MG63 (cell line): ENCODE measurements around the gene KIN. TPM values are rescaled to one million over a fixed set of nuclear protein-coding genes. Genes with fewer than 3 reads are reported as not detected.
"Not testable (repeated sequence)": the region's sequence is repeated elsewhere in the genome, so short reads cannot be mapped to it uniquely, and the experiment has no call there.

ENCODE experiments used
- DNase-seq: peaks from one replicate; pipeline ENCODE4 v3.0.0-alpha.2; 2020
- H3K27me3 ChIP-seq: fragments of 250-450 bp; sonication (Bioruptor Pico); 2 replicates; pipeline ENCODE4 v1.5.1; 2020; ENCODE audit warnings: mild to moderate bottlenecking, moderate library complexity
- H3K36me3 ChIP-seq: fragments of 250-450 bp; sonication (Bioruptor Pico); 2 replicates; pipeline ENCODE4 v1.5.1; 2020; ENCODE audit warnings: mild to moderate bottlenecking, moderate library complexity
- H3K4me3 ChIP-seq: fragments of 250-450 bp; sonication (Bioruptor Pico); 2 replicates; pipeline ENCODE4 v1.5.1; 2020; ENCODE audit warnings: mild to moderate bottlenecking, moderate library complexity
- H3K9me3 ChIP-seq: fragments of 250-450 bp; sonication (Bioruptor Pico); 2 replicates; pipeline ENCODE4 v1.5.1; 2020; ENCODE audit warnings: mild to moderate bottlenecking, moderate library complexity
- total RNA-seq: library from RNA; depleted of rRNA; stranded (reverse); fragments of >200 nt; shearing (Covaris generic); gene quantifications from 2 replicates; pipeline ENCODE4 v1.2.3, GENCODE V29; 2014; ENCODE audit warnings: low replicate concordance

The KIN gene
- total RNA-seq, 1 experiment from 2014 or later, result 13.0 TPM

DNA sequence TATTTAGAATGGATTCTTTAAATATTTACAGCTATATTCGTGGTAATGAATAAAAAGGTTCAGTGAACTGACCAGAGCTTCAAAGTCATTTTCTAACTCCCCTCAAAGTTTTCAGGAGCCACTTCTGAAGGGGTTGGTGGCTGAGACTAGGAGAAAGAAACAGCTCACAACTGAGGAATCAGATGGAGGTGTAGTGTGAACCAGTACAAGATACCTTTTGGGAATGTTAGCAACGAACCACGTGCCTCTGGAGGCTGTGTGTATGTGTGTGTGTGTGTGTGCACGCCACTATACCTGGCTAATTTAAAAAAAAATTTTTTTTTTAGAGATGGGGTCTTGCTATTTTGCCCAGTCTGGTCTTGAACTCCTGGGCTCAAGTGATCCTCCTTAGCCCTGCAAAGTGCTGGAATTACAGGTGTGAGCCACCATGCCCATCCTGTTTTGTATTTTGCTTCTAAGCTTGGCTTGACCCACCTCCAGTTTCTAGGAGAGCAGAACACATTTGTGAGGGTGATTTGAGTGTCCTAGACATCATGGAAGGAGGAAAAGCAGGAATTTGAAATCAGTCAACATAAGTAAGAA, 21.0 kb upstream of the KIN start:
- no peak for DNase-seq
- Histone ChIP-seq H3K27me3 (no peaks in the 10 kb centered on the region), H3K9me3 (no peaks in the 10 kb centered on the region), H3K4me3 (no peak overlapping the region), H3K36me3 (peaks cover 37% of the 10 kb centered on the region)

DNA sequence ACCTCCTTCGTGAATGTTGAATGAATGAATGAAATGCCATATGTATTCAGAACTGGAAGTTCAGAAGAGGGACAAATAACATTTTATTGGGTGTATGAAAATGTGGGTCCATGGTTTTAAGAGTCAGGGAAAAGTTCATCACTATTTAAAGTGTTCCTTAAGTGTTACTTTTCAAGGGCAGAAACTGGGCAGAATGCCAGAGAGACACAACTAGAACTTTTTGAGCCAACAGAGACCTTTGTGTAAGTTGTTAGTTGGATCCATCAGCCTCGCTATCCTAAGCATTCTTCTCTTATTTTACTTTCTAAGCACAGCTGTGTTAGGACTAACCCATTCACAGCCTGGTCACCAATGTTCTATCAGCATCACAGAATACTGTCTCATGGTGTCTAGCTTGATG, 16.9 kb upstream of the KIN start:
- Histone ChIP-seq H3K36me3 (peaks cover 73% of the 10 kb centered on the region), H3K9me3 (no peaks in the 10 kb centered on the region), H3K4me3 (no peak overlapping the region), H3K27me3 (no peaks in the 10 kb centered on the region)
- DNase-seq, result no peak

DNA sequence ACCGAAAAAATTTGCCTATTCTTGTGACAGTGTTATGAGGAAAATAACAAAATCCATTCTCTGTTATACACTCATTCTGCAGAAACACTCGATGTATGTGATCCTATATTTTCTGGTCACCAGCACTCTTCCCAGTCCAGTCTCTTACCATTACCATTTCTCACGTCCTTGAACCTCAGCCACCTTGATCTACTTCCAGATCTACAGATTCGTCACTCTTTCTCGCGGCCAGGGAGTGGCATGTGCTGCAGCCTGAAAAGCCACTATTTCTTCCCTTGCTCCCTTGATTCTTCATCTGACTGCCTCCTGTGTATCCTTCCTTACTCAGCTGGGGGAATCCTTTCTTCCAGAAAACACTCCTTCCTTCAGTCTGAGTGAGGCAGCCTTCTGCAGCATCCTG, 16.4 kb upstream of the KIN start:
- no peak for DNase-seq
- no peak overlapping the region for H3K4me3 ChIP-seq
- H3K36me3 ChIP-seq, result peaks cover 78% of the 10 kb centered on the region
- H3K27me3 ChIP-seq, result no peaks in the 10 kb centered on the region
- H3K9me3 ChIP-seq, result no peaks in the 10 kb centered on the region

DNA sequence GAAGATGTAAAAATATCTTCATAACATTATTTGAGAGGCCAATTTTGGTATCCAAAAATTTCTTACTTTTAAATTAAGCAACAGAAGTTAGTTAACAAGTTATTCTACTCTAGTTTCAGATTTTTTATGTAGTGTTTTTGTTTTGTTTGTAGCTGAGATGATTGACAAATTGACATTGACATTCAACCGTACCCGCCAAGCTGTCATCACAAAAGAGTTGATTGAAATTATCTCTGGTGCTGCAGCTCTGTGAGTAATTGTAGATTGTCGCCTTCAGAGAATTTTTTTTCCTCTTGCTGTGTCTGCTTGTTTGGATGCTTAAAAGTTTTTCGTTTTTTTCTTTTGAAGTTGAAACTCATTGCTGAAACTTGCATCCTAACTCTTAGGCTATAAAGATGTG, 14.8 kb upstream of the KIN start:
- no peak for DNase-seq
- H3K9me3 ChIP-seq, result no peaks in the 10 kb centered on the region
- no peak overlapping the region for H3K4me3 ChIP-seq
- peaks cover 89% of the 10 kb centered on the region for H3K36me3 ChIP-seq
- H3K27me3 ChIP-seq, result no peaks in the 10 kb centered on the region

DNA sequence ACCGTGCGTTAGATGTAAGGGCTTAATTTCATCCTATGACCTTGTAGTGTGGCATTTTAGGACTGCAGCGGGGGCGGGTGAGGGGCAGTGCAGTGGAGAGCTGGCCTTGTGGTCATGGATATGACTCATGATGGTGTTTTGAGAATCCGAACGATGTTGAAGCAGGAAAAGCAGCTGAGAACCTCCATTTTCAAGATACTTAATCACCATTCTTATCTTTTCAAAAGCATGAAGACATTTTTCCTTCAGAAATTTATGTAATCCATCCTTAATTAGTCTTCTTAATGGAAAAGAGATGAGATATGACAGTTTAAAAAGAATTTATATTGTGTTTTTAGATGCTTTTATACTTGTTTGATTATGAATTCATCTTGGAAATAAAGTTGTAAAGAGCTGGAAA, 9.8 kb upstream of the KIN start:
- H3K36me3 ChIP-seq, result peaks cover 73% of the 10 kb centered on the region
- peak; percentile 76 for DNase-seq
- no peaks in the 10 kb centered on the region for H3K27me3 ChIP-seq
- no peaks in the 10 kb centered on the region for H3K9me3 ChIP-seq
- no peak overlapping the region for H3K4me3 ChIP-seq

DNA sequence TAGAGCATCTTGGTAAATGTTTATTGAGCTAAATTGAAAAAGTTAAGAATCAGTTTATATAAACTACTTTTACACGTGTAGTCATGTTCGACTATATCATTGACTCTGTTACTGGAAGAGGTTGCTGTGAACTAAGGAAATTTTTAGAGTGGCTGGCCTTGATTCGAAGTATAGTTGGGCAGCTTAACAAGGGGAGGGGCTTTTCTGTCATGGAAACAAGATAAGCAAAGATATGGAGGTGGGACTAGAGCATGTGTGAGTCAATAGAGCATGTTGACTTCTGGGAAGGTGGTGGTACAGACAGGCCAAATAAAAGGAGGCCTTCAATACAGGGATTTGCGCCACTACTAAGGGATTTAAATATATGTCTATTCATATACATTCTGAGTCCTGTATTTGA, 7.8 kb upstream of the KIN start:
- no peak for DNase-seq
- Histone ChIP-seq H3K4me3 (no peak overlapping the region), H3K9me3 (no peaks in the 10 kb centered on the region), H3K27me3 (no peaks in the 10 kb centered on the region), H3K36me3 (peaks cover 67% of the 10 kb centered on the region)

DNA sequence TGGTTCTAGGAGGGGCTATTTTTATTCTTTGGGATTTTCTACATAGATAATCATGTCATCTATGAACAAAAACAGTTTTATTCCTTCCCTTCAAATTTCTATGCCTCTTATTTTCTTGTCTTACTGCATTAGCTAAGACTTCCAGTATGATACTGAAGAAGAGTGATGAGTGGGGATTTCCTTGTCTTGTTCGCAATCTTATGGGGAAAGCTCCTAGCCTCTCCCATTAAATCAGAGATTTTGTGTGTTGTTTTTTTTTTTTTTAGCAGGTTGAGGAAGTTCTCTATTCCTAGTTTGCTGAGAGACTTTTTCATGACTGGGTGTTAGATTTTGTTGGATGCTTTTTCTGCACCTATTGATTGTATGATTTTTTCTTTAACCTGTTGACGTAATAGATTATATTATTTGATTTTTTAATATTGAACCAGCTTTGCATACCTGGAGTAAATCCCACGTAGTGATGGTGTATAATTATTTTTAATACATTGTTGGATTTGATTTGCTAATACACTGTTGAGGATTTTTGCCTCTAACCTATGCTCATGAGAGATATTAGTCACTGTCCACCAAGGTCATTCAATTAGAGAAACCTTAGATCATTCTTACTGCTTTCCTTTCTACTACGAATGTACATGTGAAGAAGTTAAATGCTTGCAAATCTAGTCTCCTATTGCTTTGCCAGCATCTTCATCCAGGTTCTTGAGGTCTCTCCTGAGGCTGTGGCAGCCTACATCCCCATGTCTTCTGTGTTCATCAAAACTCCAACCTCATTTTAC, 6.6 kb upstream of the KIN start:
- no peak for DNase-seq
- H3K9me3 ChIP-seq, result no peaks in the 10 kb centered on the region
- H3K4me3 ChIP-seq, result no peak overlapping the region
- no peaks in the 10 kb centered on the region for H3K27me3 ChIP-seq
- peaks cover 66% of the 10 kb centered on the region for H3K36me3 ChIP-seq

DNA sequence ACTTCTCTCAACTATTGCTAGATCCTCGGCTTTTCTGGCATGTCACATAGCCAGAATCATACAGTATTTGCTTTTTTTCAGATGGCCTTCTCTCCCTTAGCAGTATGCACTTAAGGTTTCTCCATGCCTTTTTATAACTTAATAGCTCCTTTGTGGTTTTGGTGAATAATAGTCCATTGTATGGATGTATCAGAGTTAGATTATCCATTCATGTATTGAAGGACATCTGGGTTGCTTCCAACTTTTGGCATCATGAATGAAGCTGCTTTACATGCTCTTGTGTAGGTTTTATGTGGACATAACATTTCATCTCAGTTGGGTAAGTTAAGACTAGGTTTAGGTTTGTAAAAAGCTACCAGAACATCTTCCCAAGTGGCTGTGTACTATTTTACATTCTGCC, 4.7 kb upstream of the KIN start:
- no peak overlapping the region for H3K4me3 ChIP-seq
- DNase-seq, result no peak
- no peaks in the 10 kb centered on the region for H3K9me3 ChIP-seq
- peaks cover 51% of the 10 kb centered on the region for H3K36me3 ChIP-seq
- no peaks in the 10 kb centered on the region for H3K27me3 ChIP-seq

DNA sequence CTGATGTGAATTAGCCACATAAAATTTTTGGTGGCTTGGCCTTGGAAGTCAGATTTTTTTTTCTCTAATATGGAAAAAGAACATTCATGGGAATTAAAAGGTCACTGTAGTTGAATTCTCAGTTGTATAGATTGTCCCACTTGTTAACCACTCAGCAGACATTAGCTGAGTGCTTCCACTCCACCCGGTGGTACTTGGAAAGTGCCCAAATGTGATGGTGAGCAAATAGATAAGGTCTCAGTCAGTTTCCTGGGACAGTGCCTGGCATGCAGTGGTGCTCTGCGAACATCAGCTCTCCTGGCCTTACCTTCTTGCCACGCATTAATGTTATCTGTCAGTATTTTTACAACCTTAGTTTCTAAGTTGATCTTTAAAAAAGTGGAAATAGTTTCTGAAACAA, 1.6 kb upstream of the KIN start:
- Histone ChIP-seq H3K4me3 (peak overlapping the region; percentile 95), H3K9me3 (no peaks in the 10 kb centered on the region), H3K36me3 (peaks cover 32% of the 10 kb centered on the region), H3K27me3 (no peaks in the 10 kb centered on the region)
- peak; percentile 39 for DNase-seq

DNA sequence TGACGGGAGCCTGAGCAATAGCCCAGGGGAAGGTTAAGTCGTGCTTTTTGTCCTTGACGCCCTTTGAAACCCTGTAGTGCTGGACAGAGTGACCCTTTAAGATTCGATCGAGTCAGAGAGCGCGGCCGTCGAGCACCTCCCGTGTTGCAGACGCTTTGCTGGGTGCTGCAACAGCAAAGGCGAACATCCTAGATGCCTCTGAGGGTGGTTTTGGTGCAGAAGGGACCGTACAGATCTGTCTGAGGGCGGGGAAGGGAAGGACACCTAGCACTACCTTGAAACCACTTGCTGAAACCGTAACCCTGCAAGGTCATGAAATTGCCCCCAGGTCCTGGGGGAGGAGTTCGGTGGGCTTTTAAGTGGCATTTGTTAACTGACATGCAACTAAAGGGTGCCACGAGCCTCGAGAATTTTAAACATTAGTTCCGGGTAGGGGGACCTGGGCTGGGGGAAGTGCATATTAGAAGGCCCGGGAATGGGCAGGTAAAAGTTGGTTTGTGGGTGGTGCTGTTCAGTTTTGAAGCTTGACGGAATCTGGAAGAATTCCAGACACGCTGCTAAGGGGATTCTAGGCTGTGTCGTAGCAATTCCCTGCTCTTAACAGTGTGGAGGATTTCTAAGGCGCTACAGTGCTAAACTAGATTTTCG, 970 bp upstream of the KIN start:
- Histone ChIP-seq H3K4me3 (peak overlapping the region; percentile 95), H3K36me3 (peaks cover 32% of the 10 kb centered on the region), H3K9me3 (no peaks in the 10 kb centered on the region), H3K27me3 (no peaks in the 10 kb centered on the region)
- DNase-seq, result no peak

DNA sequence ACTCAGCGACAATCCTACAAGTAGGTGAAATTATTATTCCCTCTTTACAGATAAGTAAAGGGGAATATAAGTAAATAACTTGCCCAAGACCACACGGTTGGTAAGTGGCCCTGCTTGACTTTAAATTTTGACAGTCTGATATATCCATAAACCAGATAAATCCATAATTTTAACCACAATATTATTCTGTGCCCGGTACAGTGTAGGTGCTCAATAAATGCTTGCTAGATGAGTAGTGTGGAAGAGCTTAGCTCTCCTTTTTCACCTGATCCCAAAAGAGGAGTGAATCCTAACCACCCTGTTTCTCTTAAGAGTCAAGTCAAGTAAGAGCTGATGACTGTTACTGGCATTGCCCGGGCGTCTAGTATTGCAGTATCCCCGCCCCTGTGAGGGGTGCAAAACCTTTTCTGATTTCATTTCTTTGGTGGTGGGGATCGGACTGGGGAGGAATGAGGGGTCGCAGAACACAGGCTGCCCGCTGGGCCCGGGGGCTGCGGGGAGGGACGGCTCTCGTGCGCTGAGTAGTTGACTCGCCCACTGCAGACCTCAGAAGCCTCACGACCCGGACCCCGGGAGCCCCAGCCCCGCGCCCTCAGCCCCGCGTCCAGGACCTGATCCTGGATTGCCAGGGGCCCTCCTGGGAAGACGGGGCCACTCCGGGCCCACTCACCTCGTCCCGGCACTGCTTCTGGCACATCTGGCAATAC, 490 bp downstream of the KIN start:
- Histone ChIP-seq H3K27me3 (no peaks in the 10 kb centered on the region), H3K4me3 (peak overlapping the region; percentile 95), H3K36me3 (peaks cover 23% of the 10 kb centered on the region), H3K9me3 (no peaks in the 10 kb centered on the region)
- DNase-seq, result no peak

DNA sequence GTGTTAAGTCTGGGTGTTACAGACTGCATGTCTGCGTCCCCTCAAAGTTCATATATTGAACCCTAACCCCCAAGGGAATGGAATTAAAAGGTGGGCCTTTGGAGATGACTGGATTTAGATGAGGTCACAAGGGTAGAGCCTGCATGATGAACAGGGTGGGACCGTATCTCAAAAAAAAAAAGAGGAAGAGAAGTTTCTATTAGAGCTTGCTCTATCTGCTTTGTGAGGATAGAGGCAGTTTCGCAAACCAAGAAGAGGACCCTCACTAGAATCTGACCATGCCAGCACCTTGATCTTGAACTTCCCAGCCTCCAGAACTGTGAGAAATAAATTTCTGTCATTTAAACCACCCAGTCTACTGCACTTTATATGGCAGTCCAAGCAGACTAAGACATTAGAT, 1.4 kb downstream of the KIN start:
- peak overlapping the region; percentile 95 for H3K4me3 ChIP-seq
- DNase-seq, result no peak
- H3K36me3 ChIP-seq, result peaks cover 17% of the 10 kb centered on the region
- no peaks in the 10 kb centered on the region for H3K9me3 ChIP-seq
- no peaks in the 10 kb centered on the region for H3K27me3 ChIP-seq

DNA sequence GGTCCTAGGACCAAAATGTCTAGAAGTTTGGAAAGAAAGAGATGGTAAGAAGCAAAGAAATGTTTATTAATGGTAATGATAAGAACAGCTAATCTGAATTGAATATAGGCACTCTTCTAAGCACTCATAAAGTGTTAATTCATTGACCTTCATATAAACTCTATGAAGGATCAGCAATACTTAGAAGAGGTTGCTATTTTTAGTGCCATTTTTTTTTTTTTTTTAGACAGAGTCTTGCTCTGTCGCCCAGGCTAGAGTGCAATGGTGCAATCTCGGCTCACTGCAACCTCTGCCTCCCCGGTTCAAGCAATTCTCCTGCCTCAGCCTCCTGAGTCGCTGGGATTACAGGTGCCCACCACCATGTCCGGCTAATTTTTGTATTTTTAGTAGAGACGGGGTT, 5.6 kb downstream of the KIN start:
- not testable (repeated sequence) for H3K4me3 ChIP-seq, H3K9me3 ChIP-seq, DNase-seq, H3K27me3 ChIP-seq
- H3K36me3 ChIP-seq, result peaks cover 30% of the 10 kb centered on the region

DNA sequence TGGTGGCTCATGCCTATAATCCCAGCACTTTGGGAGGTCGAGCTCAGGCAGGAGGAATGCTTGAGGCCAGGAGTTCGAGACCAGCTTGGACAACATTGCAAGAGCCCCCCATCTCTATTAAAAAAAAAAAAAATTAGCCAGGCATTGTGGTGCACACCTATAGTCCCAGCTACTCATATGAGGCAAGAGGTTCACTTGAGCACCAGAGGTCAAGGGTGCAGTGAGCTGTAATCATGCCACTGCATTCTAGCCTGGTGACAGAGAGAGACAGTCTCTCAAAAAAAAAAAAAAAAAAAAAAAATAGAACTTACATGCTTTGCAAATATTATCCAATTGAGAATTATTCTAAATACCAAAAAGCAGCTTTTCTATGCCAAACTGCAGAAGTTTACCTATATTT, 11.0 kb downstream of the KIN start:
- Histone ChIP-seq H3K4me3 (no peak overlapping the region), H3K27me3 (no peaks in the 10 kb centered on the region), H3K9me3 (no peaks in the 10 kb centered on the region), H3K36me3 (peaks cover 44% of the 10 kb centered on the region)
- DNase-seq, result no peak

DNA sequence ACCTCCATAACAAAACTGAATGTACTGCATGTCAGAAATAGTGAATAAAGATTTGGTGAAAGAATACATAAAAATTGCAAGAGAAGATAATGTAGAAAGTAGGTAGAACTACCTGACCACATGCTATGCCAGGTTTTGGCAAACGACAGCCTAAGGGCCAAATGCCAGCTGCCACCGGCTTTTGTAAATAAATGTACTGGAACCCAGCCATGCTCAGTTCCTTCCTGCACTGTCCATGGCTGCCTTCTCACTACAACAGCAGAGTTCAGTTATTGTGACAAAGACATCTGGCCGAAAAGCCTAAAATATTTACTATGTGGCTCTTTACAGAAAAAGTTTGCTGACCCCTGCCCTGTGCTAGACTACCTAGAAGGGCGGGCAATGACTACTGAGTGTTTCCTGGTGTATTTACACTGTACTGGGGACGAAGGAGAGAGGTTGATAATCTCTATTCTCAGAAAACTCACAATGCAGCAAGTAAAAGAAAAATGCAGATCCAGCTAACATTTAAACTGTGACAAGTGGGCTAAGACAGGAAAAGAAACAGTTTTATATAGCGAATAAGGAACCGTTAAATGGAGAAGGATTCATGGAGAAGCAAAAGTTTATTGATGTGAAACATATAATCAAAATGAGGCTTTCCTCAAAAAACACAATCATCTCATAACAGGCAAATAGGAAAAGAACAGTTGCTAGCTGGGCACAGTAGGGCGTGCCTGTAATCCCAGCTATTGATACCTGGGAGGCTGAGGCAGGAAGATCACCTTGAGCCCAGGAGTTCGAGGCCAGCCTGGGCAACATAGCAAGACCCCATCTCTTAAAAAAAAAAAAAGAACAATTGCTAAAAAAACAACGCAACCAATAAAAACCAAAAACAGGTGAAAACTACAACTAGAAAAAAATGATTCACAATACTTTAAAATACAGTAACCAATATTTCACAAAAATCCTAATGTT, 13.7 kb downstream of the KIN start:
- Histone ChIP-seq H3K36me3 (peaks cover 33% of the 10 kb centered on the region), H3K4me3 (no peak overlapping the region), H3K9me3 (no peaks in the 10 kb centered on the region), H3K27me3 (no peaks in the 10 kb centered on the region)
- DNase-seq, result no peak

DNA sequence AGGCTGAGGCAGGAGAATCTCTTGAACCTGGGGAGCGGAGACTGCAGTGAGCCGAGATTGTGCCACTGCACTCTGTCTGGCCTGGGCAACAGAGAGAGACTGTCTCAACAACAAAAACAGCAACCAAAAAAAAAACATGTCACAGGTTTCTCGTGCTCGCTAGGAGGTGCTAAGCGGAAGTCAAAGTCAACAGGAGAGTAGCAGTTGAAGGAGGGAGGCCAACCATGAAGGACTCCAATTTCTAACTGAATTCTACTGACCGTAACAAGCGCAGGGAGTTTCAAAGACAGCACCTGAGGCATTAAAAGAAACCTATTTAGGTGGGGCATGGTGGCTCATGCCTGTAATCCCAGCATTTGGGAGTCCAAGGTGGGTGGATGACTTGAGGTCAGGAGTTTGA, 19.4 kb downstream of the KIN start:
- H3K9me3 ChIP-seq, result no peaks in the 10 kb centered on the region
- H3K27me3 ChIP-seq, result no peaks in the 10 kb centered on the region
- DNase-seq, result no peak
- peaks cover 37% of the 10 kb centered on the region for H3K36me3 ChIP-seq
- no peak overlapping the region for H3K4me3 ChIP-seq
